ENCODE data around the gene EFNB3.

EFNB3 gene

GRCh38 chr17:7673239-7673638 lies 31.8 kb upstream of the EFNB3 start (continued):
- TF ChIP-seq SETDB1 (IDR thresholded peaks at IDR 0.05; ENCODE audit: insufficient read length, low read length) (peak; percentile 36), ZNF529 (tag by site-specific recombination; IDR thresholded peaks at IDR 0.05; ENCODE audit: insufficient replicate concordance) (no peak), ZNF366 (tag by site-specific recombination; conservative IDR thresholded peaks at IDR 0.05) (no peak), BCL11A (tag by site-specific recombination; IDR thresholded peaks at IDR 0.05; ENCODE audit: low read depth) (no peak), ZBTB8A (tag by site-specific recombination; IDR thresholded peaks at IDR 0.05) (no peak), ZNF175 (tag by site-specific recombination; IDR thresholded peaks at IDR 0.05) (no peak), ZNF423 (tag by site-specific recombination; IDR thresholded peaks at IDR 0.05) (no peak)

- Histone ChIP-seq H3K27ac (ENCODE audit: extremely low read depth, low read depth, low read length) (no peak overlapping the region), H3K9me3 (ENCODE audit: control insufficient read depth, insufficient read depth, low read depth, low read length) (no peaks in the 10 kb centered on the region), H3K4me3 (ENCODE audit: low read depth, low read length) (no peak overlapping the region), H3K36me3 (ENCODE audit: control insufficient read depth in 2 of 2, insufficient read depth in 1 of 2, low read length in 2 of 2) (peaks cover 48 to 60% of the 10 kb centered on the region in 2 experiments), H3K4me1 (ENCODE audit: control insufficient read depth, insufficient read depth, low read length) (no peaks in the 10 kb centered on the region)
- CTCF ChIA-PET = interaction anchor here (0.7 to 5.6 kb wide), 4 partner anchors 13 to 147 kb away, joined by 3 to 50 read pairs (median 7); partner anchors contain the start of gene TP53
- no peak for TF ChIP-seq SP3 (tag by site-specific recombination; IDR thresholded peaks at IDR 0.05)
- TF ChIP-seq EGR2 (tag by site-specific recombination; IDR thresholded peaks at IDR 0.05; ENCODE audit: low read depth) = no peak
- TF ChIP-seq, protein P1, sequence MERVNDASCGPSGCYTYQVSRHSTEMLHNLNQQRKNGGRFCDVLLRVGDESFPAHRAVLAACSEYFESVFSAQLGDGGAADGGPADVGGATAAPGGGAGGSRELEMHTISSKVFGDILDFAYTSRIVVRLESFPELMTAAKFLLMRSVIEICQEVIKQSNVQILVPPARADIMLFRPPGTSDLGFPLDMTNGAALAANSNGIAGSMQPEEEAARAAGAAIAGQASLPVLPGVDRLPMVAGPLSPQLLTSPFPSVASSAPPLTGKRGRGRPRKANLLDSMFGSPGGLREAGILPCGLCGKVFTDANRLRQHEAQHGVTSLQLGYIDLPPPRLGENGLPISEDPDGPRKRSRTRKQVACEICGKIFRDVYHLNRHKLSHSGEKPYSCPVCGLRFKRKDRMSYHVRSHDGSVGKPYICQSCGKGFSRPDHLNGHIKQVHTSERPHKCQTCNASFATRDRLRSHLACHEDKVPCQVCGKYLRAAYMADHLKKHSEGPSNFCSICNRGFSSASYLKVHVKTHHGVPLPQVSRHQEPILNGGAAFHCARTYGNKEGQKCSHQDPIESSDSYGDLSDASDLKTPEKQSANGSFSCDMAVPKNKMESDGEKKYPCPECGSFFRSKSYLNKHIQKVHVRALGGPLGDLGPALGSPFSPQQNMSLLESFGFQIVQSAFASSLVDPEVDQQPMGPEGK (tag by site-specific recombination; IDR thresholded peaks at IDR 0.05) = no peak
- no peak for TF ChIP-seq ZFHX2 (tag by site-specific recombination; conservative IDR thresholded peaks at IDR 0.05)
- POLR2A ChIA-PET = interaction anchor here (0.7 to 4.9 kb wide), 4 partner anchors 11 to 498 kb away, joined by 3 to 38 read pairs (median 4); partner anchors contain the start of genes TP53 and WRAP53
Measured at GRCh38 chr17:7674934-7675333, 30.1 kb upstream of the EFNB3 start.

GRCh38 chr17:7676533-7676932 lies 28.5 kb upstream of the EFNB3 start:
- ChIA-PET CTCF (interaction anchor here (1.2 to 1.5 kb wide), 2 partner anchors 11 to 20 kb away, joined by 4 to 5 read pairs; partner anchors contain the start of gene TP53), POLR2A (interaction anchor here (0.7 to 2.7 kb wide), 4 partner anchors 10 to 132 kb away, joined by 3 to 13 read pairs (median 6); partner anchors contain the start of genes ATP1B2 and TP53)
- Histone ChIP-seq H3K27ac (ENCODE audit: extremely low read depth, low read depth, low read length) (no peak overlapping the region), H3K4me1 (ENCODE audit: control insufficient read depth, insufficient read depth, low read length) (no peaks in the 10 kb centered on the region), H3K36me3 (ENCODE audit: control insufficient read depth in 2 of 2, insufficient read depth in 1 of 2, low read length in 2 of 2) (peaks cover 35 to 45% of the 10 kb centered on the region in 2 experiments), H3K4me3 (ENCODE audit: low read depth, low read length) (no peak overlapping the region), H3K9me3 (ENCODE audit: control insufficient read depth, insufficient read depth, low read depth, low read length) (no peaks in the 10 kb centered on the region)
- no peak for TF ChIP-seq YY1 (tag by site-specific recombination; IDR thresholded peaks at IDR 0.05)
- TF ChIP-seq IKZF3 (tag by site-specific recombination; IDR thresholded peaks at IDR 0.05) = no peak
- no peak for TF ChIP-seq ZNF76 (tag by site-specific recombination; IDR thresholded peaks at IDR 0.05; ENCODE audit: borderline replicate concordance, low read depth)
- TF ChIP-seq PRDM4 (tag by site-specific recombination; IDR thresholded peaks at IDR 0.05) = no peak
- TF ChIP-seq ZNF23 (tag by site-specific recombination; IDR thresholded peaks at IDR 0.05; ENCODE audit: borderline replicate concordance) = no peak
- no peak for TF ChIP-seq ZNF623 (tag by site-specific recombination; IDR thresholded peaks at IDR 0.05)
- TF ChIP-seq, protein P2, sequence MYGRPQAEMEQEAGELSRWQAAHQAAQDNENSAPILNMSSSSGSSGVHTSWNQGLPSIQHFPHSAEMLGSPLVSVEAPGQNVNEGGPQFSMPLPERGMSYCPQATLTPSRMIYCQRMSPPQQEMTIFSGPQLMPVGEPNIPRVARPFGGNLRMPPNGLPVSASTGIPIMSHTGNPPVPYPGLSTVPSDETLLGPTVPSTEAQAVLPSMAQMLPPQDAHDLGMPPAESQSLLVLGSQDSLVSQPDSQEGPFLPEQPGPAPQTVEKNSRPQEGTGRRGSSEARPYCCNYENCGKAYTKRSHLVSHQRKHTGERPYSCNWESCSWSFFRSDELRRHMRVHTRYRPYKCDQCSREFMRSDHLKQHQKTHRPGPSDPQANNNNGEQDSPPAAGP (tag by site-specific recombination; IDR thresholded peaks at IDR 0.05) = no peak
- TF ChIP-seq, protein P3, sequence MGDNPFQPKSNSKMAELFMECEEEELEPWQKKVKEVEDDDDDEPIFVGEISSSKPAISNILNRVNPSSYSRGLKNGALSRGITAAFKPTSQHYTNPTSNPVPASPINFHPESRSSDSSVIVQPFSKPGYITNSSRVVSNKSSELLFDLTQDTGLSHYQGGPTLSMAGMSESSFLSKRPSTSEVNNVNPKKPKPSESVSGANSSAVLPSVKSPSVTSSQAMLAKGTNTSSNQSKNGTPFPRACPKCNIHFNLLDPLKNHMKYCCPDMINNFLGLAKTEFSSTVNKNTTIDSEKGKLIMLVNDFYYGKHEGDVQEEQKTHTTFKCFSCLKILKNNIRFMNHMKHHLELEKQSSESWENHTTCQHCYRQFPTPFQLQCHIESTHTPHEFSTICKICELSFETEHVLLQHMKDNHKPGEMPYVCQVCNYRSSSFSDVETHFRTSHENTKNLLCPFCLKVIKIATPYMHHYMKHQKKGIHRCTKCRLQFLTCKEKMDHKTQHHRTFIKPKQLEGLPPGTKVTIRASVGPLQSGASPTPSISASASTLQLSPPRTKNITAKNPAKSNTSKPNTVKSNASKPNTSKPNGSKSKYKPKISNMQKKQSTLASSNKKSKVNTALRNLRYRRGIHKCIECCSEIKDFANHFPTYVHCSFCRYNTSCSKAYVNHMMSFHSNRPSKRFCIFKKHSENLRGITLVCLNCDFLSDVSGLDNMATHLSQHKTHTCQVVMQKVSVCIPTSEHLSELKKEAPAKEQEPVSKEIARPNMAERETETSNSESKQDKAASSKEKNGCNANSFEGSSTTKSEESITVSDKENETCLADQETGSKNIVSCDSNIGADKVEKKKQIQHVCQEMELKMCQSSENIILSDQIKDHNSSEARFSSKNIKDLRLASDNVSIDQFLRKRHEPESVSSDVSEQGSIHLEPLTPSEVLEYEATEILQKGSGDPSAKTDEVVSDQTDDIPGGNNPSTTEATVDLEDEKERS (tag by site-specific recombination; IDR thresholded peaks at IDR 0.05) = no peak
- no peak for TF ChIP-seq HOXC10 (CRISPR knock-in tag; IDR thresholded peaks at IDR 0.05)
- TF ChIP-seq ZNF501 (tag by site-specific recombination; IDR thresholded peaks at IDR 0.05) = no peak
- TF ChIP-seq ZNF266 (tag by site-specific recombination; IDR thresholded peaks at IDR 0.05; ENCODE audit: low read depth) = no peak
- TF ChIP-seq ZNF514 (tag by site-specific recombination; IDR thresholded peaks at IDR 0.05) = no peak

Data from HEK293 (cell line).